HG03066 (cell line): ENCODE results near the gene CARD6.
"Not testable (repeated sequence)": the region's sequence is repeated elsewhere in the genome, so short reads cannot be mapped to it uniquely, and the experiment has no call there.

Experiments
- ATAC-seq: cut with Tn5 transposase; IDR thresholded peaks from one replicate; pipeline ENCODE4 v1.9.1; 2021; ENCODE audit warnings: low read depth; ENCODE audit not compliant: unreplicated experiment

Gene CARD6

GRCh38 chr5:40873286-40873880 lies 32.2 kb downstream of the CARD6 start:
- ATAC-seq, result no peak

GRCh38 chr5:40875958-40876357 lies 34.8 kb downstream of the CARD6 start:
- no peak for ATAC-seq

GRCh38 chr5:40877371-40877988 lies 36.3 kb downstream of the CARD6 start:
- no peak for ATAC-seq

- ATAC-seq, result peak; percentile 68
Observed at GRCh38 chr5:40879163-40879942, 38.2 kb downstream of the CARD6 start.

- no peak for ATAC-seq
Observed at GRCh38 chr5:40882291-40882690, 41.1 kb downstream of the CARD6 start.

- not testable (repeated sequence) for ATAC-seq
Observed at GRCh38 chr5:40883051-40883450, 41.9 kb downstream of the CARD6 start.

GRCh38 chr5:40895440-40896425 lies 54.6 kb downstream of the CARD6 start:
- ATAC-seq, result not testable (repeated sequence)

- ATAC-seq, result peak; percentile 65
Observed at GRCh38 chr5:40904205-40904993, 63.2 kb downstream of the CARD6 start.

- ATAC-seq, result no peak
Observed at GRCh38 chr5:40904994-40905306, 63.8 kb downstream of the CARD6 start.

- no peak for ATAC-seq
Observed at GRCh38 chr5:40906351-40906751, 65.2 kb downstream of the CARD6 start.

GRCh38 chr5:40909264-40909663 lies 68.1 kb downstream of the CARD6 start, which contains the start of gene C7:
Gene C7 (plus strand): TSS chr5:40909497. CDS start chr5:40909611, 114 bp downstream.
- no peak for ATAC-seq

GRCh38 chr5:40909723-40910122 lies 68.6 kb downstream of the CARD6 start:
- no peak for ATAC-seq
